WTC11 (cell line): Measurements from ENCODE around the gene RPL27. TPM values are rescaled to one million over a fixed set of nuclear protein-coding genes. Genes with fewer than 3 reads are reported as not detected.

Experiments
- ATAC-seq: fragments of 200-7000 bp; cut with Tn5 transposase; 2 replicates; pipeline ENCODE4 v1.10.0; 2021; ENCODE audit warnings: mild to moderate bottlenecking, moderate library complexity
- CTCF ChIA-PET: fragments of 300-600 bp; sonication (Branson Sonifier 250); formaldehyde crosslinking; loops from one replicate; lab custom pipeline; 2021; ENCODE audit warnings: antibody characterized with exemption; lab: Charles Lee
- POLR2A ChIA-PET: fragments of 350-600 bp; sonication (Branson Sonifier 250); formaldehyde crosslinking; loops from one replicate; lab custom pipeline; 2021; ENCODE audit warnings: antibody characterized with exemption; lab: Charles Lee
- DNase-seq: peaks from one replicate; pipeline ENCODE4 v3.0.0; 2021; ENCODE audit warnings: low spot score
- H3K27ac Mint-ChIP-seq: 2 replicates; pipeline ENCODE4 v1.8.0; 2021; ENCODE audit warnings: mixed read lengths
- H3K27me3 Mint-ChIP-seq: 2 replicates; pipeline ENCODE4 v1.8.0; 2021; ENCODE audit warnings: low read depth, mild to moderate bottlenecking, moderate library complexity, mixed read lengths
- H3K36me3 Mint-ChIP-seq: 2 replicates; pipeline ENCODE4 v1.8.0; 2021; ENCODE audit warnings: mixed read lengths
- H3K4me1 Mint-ChIP-seq: 2 replicates; pipeline ENCODE4 v1.8.0; 2022; ENCODE audit warnings: mixed read lengths
- H3K4me3 Mint-ChIP-seq: 2 replicates; pipeline ENCODE4 v1.8.0; 2021; ENCODE audit warnings: mild to moderate bottlenecking, moderate library complexity, mixed read lengths
- H3K9me3 Mint-ChIP-seq: 2 replicates; pipeline ENCODE4 v1.8.0; 2021; ENCODE audit warnings: mixed read lengths
- E2F1 ChIP-seq: sonication (generic); formaldehyde crosslinking; IDR thresholded peaks from 2 replicates; pipeline ENCODE4 v1.8.0; 2022; ENCODE audit warnings: mild to moderate bottlenecking, missing genetic modification reagents
- ERG ChIP-seq: fragments of 250-450 bp; sonication (Bioruptor Pico); IDR thresholded peaks from 2 replicates; pipeline ENCODE4 v1.8.0; 2021; ENCODE audit warnings: mild to moderate bottlenecking
- ETV6 ChIP-seq: sonication (generic); formaldehyde crosslinking; IDR thresholded peaks from 2 replicates; pipeline ENCODE4 v1.8.1; 2022; ENCODE audit warnings: mild to moderate bottlenecking, missing genetic modification reagents
- FOXP4 ChIP-seq: sonication (generic); formaldehyde crosslinking; IDR thresholded peaks from 2 replicates; pipeline ENCODE4 v1.8.0; 2022; ENCODE audit warnings: mild to moderate bottlenecking, missing genetic modification reagents
- IRF2 ChIP-seq: sonication (generic); formaldehyde crosslinking; IDR thresholded peaks from 2 replicates; pipeline ENCODE4 v1.8.0; 2022; ENCODE audit warnings: low read depth, missing genetic modification reagents, borderline replicate concordance
- OVOL2 ChIP-seq: fragments of 250-450 bp; sonication (Bioruptor Pico); IDR thresholded peaks from 2 replicates; pipeline ENCODE4 v1.9.0; 2021; ENCODE audit warnings: mild to moderate bottlenecking, borderline replicate concordance
- PRDM15 ChIP-seq: sonication (generic); formaldehyde crosslinking; IDR thresholded peaks from 2 replicates; pipeline ENCODE4 v1.8.0; 2022; ENCODE audit warnings: missing genetic modification reagents
- SMAD4 ChIP-seq: sonication (generic); formaldehyde crosslinking; IDR thresholded peaks from 2 replicates; pipeline ENCODE4 v1.8.0; 2022; ENCODE audit warnings: mild to moderate bottlenecking, missing genetic modification reagents
- SOX15 ChIP-seq: fragments of 250-450 bp; sonication (Bioruptor Pico); IDR thresholded peaks from 2 replicates; pipeline ENCODE4 v1.9.0; 2021; ENCODE audit warnings: mild to moderate bottlenecking
- SP1 ChIP-seq: sonication (generic); formaldehyde crosslinking; conservative IDR thresholded peaks from 2 replicates; pipeline ENCODE4 v1.8.1; 2022; ENCODE audit warnings: missing genetic modification reagents
- TEAD4 ChIP-seq: sonication (generic); formaldehyde crosslinking; IDR thresholded peaks from 2 replicates; pipeline ENCODE4 v1.8.0; 2022; ENCODE audit warnings: mild to moderate bottlenecking, missing genetic modification reagents
- USF2 ChIP-seq: sonication (generic); formaldehyde crosslinking; IDR thresholded peaks from 2 replicates; pipeline ENCODE4 v1.8.1; 2023; ENCODE audit warnings: mild to moderate bottlenecking, missing genetic modification reagents, moderate library complexity
- ZBTB21 ChIP-seq: sonication (generic); formaldehyde crosslinking; IDR thresholded peaks from 2 replicates; pipeline ENCODE4 v1.8.1; 2023; ENCODE audit warnings: mild to moderate bottlenecking, missing genetic modification reagents, borderline replicate concordance
- ZNF121 ChIP-seq: sonication (generic); formaldehyde crosslinking; IDR thresholded peaks from 2 replicates; pipeline ENCODE4 v1.8.0; 2023; ENCODE audit warnings: missing genetic modification reagents
- ZNF232 ChIP-seq: sonication (generic); formaldehyde crosslinking; IDR thresholded peaks from 2 replicates; pipeline ENCODE4 v1.8.0; 2022; ENCODE audit warnings: mild to moderate bottlenecking, missing genetic modification reagents
- ZNF317 ChIP-seq: sonication (generic); formaldehyde crosslinking; IDR thresholded peaks from 2 replicates; pipeline ENCODE4 v1.8.1; 2023; ENCODE audit warnings: low read depth, mild to moderate bottlenecking, moderate library complexity, missing genetic modification reagents, borderline replicate concordance
- ZNF423 ChIP-seq: fragments of 250-450 bp; sonication (Bioruptor Pico); IDR thresholded peaks from 2 replicates; pipeline ENCODE4 v2.1.2; 2022; ENCODE audit warnings: mild to moderate bottlenecking, moderate library complexity
- ZNF532 ChIP-seq: fragments of 250-450 bp; sonication (Bioruptor Pico); IDR thresholded peaks from 2 replicates; pipeline ENCODE4 v1.9.0; 2021; ENCODE audit warnings: mild to moderate bottlenecking, borderline replicate concordance
- ZNF671 ChIP-seq: fragments of 250-450 bp; sonication (Bioruptor Pico); IDR thresholded peaks from 2 replicates; pipeline ENCODE4 v1.8.0; 2021; ENCODE audit warnings: mild to moderate bottlenecking
- total RNA-seq: library from RNA; stranded (reverse); gene quantifications from 3 replicates; pipeline ENCODE4 v1.2.3, GENCODE V29; 2021

Gene RPL27
- total RNA-seq, 1 experiment from 2014 or later, result 1,391 TPM

- Mint-ChIP-seq H3K36me3 (peaks cover 7% of the 10 kb centered on the region), H3K4me3 (peak within 1 kb of the TSS; percentile 99), H3K4me1 (peaks cover 20% of the 10 kb centered on the region), H3K27ac (peak within 1 kb of the TSS; percentile 97), H3K27me3 (peaks cover 4% of the 10 kb centered on the region; the same call in 1 of the 2 replicates), H3K9me3 (no peaks in the 10 kb centered on the region)
- ChIA-PET POLR2A (interaction anchor here (1.1 kb wide), 1 partner anchor 18 kb away, joined by 5 read pairs; no protein-coding TSS in a partner anchor), CTCF (interaction anchor here (1.0 to 2.1 kb wide), 2 partner anchors 18 to 329 kb away, joined by 3 to 14 read pairs; partner anchors contain the start of gene RPL27)
- DNase-seq (peak; percentile 56), ATAC-seq (peak; percentile 75)
- 0 out of 2 replicates have a peak, but pooled peaks have one; percentile 9 for TF ChIP-seq ETV6 (CRISPR knock-in tag)
- peak; percentile 12; the same call in 1 of the 2 replicates for TF ChIP-seq SP1 (CRISPR knock-in tag)
- TF ChIP-seq PRDM15 (CRISPR knock-in tag), result peak; percentile 62
- TF ChIP-seq ZBTB21 (CRISPR knock-in tag), result no peak
- peak; percentile 39; the same call in 1 of the 2 replicates for TF ChIP-seq ZNF423 (CRISPR knock-in tag)
These were observed 18.5 kb upstream of the RPL27 start, which contains the start of gene PTGES3L for GRCh38 chr17:42979511-42980273. PTGES3L (minus strand) TSS chr17:42980080; CDS start chr17:42980053, 27 bp downstream.

- ChIA-PET POLR2A (interaction anchor here (1.1 kb wide), 1 partner anchor 18 kb away, joined by 5 read pairs; no protein-coding TSS in a partner anchor), CTCF (interaction anchor here (1.0 to 2.1 kb wide), 2 partner anchors 17 to 329 kb away, joined by 3 to 14 read pairs; partner anchors contain the start of gene RPL27)
- peak; percentile 72 for ATAC-seq
- DNase-seq, result peak; percentile 92
- no peaks in the 10 kb centered on the region for H3K9me3 Mint-ChIP-seq
- H3K36me3 Mint-ChIP-seq, result peaks cover 13% of the 10 kb centered on the region
- peak within 1 kb of the TSS; percentile 99 for H3K4me3 Mint-ChIP-seq
- H3K27ac Mint-ChIP-seq, result peak within 1 kb of the TSS; percentile 97
- peaks cover 4% of the 10 kb centered on the region; the same call in 1 of the 2 replicates for H3K27me3 Mint-ChIP-seq
- peaks cover 20% of the 10 kb centered on the region for H3K4me1 Mint-ChIP-seq
- TF ChIP-seq ZNF232, result no peak
- peak; percentile 70; the same call in 1 of the 2 replicates for TF ChIP-seq SP1 (CRISPR knock-in tag)
- no peak for TF ChIP-seq SOX15
- TF ChIP-seq USF2 (CRISPR knock-in tag), result peak; percentile 33; the same call in 1 of the 2 replicates
- TF ChIP-seq ZNF121, result no peak
- no peak for TF ChIP-seq FOXP4 (CRISPR knock-in tag)
- TF ChIP-seq SMAD4 (CRISPR knock-in tag), result no peak
- no peak for TF ChIP-seq ZNF671 (CRISPR knock-in tag)
- no peak for TF ChIP-seq TEAD4
- TF ChIP-seq ZBTB21 (CRISPR knock-in tag), result no peak
- no peak for TF ChIP-seq ZNF532 (CRISPR knock-in tag)
- TF ChIP-seq E2F1 (CRISPR knock-in tag), result no peak
- TF ChIP-seq ZNF317, result no peak
- no peak for TF ChIP-seq IRF2
- no peak for TF ChIP-seq ERG (CRISPR knock-in tag)
- TF ChIP-seq OVOL2 (CRISPR knock-in tag), result no peak
These were observed 17.9 kb upstream of the RPL27 start, which contains the start of gene RUNDC1 for GRCh38 chr17:42980274-42980765. RUNDC1 (plus strand) TSS chr17:42980565; CDS start chr17:42980577, 12 bp downstream.
